ENCODE results near the gene CD82. TPM values are rescaled to one million over a fixed set of nuclear protein-coding genes. Genes with fewer than 3 reads are reported as not detected.

The CD82 gene
- total RNA-seq, 1 donor from 2014 or later: 22.3 TPM

- DNase-seq (ENCODE audit: low read depth): no peak
Observed at GRCh38 chr11:44617671-44618461, 52.4 kb downstream of the CD82 start.

GRCh38 chr11:44618561-44619425 is 53.3 kb downstream of the CD82 start:
- no peak for DNase-seq (ENCODE audit: low read depth)

- no peak for DNase-seq (ENCODE audit: low read depth)
Observed at GRCh38 chr11:44620328-44620725, 54.9 kb downstream of the CD82 start.

GRCh38 chr11:44621140-44621681 is 55.7 kb downstream of the CD82 start:
- peak; percentile 22 for DNase-seq (ENCODE audit: low read depth)

- no peak for DNase-seq (ENCODE audit: low read depth)
Observed at GRCh38 chr11:44621784-44622183, 56.3 kb downstream of the CD82 start.

- DNase-seq (ENCODE audit: low read depth): no peak
Observed at GRCh38 chr11:44622190-44622650, 56.8 kb downstream of the CD82 start.

GRCh38 chr11:44622721-44623258 is 57.3 kb downstream of the CD82 start:
- no peak for DNase-seq (ENCODE audit: low read depth)

- no peak for DNase-seq (ENCODE audit: low read depth)
Observed at GRCh38 chr11:44623341-44623730, 57.9 kb downstream of the CD82 start.

GRCh38 chr11:44623731-44624491 is 58.4 kb downstream of the CD82 start:
- DNase-seq (ENCODE audit: low read depth): no peak

- DNase-seq (ENCODE audit: low read depth): no peak
Observed at GRCh38 chr11:44624761-44625221, 59.3 kb downstream of the CD82 start.

GRCh38 chr11:44625759-44626523 is 60.5 kb downstream of the CD82 start:
- no peak for DNase-seq (ENCODE audit: low read depth)

GRCh38 chr11:44626645-44627044 is 61.2 kb downstream of the CD82 start:
- no peak for DNase-seq (ENCODE audit: low read depth)

- no peak for DNase-seq (ENCODE audit: low read depth)
Observed at GRCh38 chr11:44627165-44627789, 61.8 kb downstream of the CD82 start.

- peak; percentile 42 for DNase-seq (ENCODE audit: low read depth)
Observed at GRCh38 chr11:44627911-44628729, 62.7 kb downstream of the CD82 start.

GRCh38 chr11:44628730-44629700 is 63.6 kb downstream of the CD82 start:
- DNase-seq (ENCODE audit: low read depth): no peak

GRCh38 chr11:44629732-44630345 is 64.4 kb downstream of the CD82 start:
- no peak for DNase-seq (ENCODE audit: low read depth)

- DNase-seq (ENCODE audit: low read depth): no peak
Observed at GRCh38 chr11:44630511-44631210, 65.2 kb downstream of the CD82 start.

Measured in renal cortical epithelial cell (primary cell).